HG03520 (cell line): ENCODE results near the gene SHANK2.

Experiments used
- ATAC-seq: cut with Tn5 transposase; IDR thresholded peaks from one replicate; pipeline ENCODE4 v1.9.1; 2021; ENCODE audit warnings: mild to moderate bottlenecking, moderate library complexity; ENCODE audit not compliant: unreplicated experiment

SHANK2 gene

GRCh38 chr11:71252269-71252769 is at the start of gene SHANK2:
SHANK2 (minus strand) TSS chr11:71252577; CDS start chr11:71147326, 105,251 bp downstream.
- ATAC-seq: no peak

- no peak for ATAC-seq
Observed at GRCh38 chr11:71301858-71302533, 49.6 kb upstream of the SHANK2 start.

GRCh38 chr11:71301046-71301857 is 48.9 kb upstream of the SHANK2 start:
- no peak for ATAC-seq

- ATAC-seq: no peak
Observed at GRCh38 chr11:71300187-71300586, 47.8 kb upstream of the SHANK2 start.

- no peak for ATAC-seq
Observed at GRCh38 chr11:71298761-71299181, 46.4 kb upstream of the SHANK2 start.

GRCh38 chr11:71298016-71298550 is 45.7 kb upstream of the SHANK2 start:
- ATAC-seq: no peak

GRCh38 chr11:71294846-71295600 is 42.6 kb upstream of the SHANK2 start:
- no peak for ATAC-seq

GRCh38 chr11:71293961-71294782 is 41.8 kb upstream of the SHANK2 start:
- ATAC-seq: no peak

GRCh38 chr11:71286701-71287643 is 34.6 kb upstream of the SHANK2 start:
- ATAC-seq: no peak

- no peak for ATAC-seq
Observed at GRCh38 chr11:71285111-71285510, 32.7 kb upstream of the SHANK2 start.

- no peak for ATAC-seq
Observed at GRCh38 chr11:71284525-71285092, 32.2 kb upstream of the SHANK2 start.

GRCh38 chr11:71283971-71284441 is 31.6 kb upstream of the SHANK2 start:
- ATAC-seq: no peak

- no peak for ATAC-seq
Observed at GRCh38 chr11:71282581-71283351, 30.4 kb upstream of the SHANK2 start.

- no peak for ATAC-seq
Observed at GRCh38 chr11:71281831-71282230, 29.5 kb upstream of the SHANK2 start.

GRCh38 chr11:71281204-71281603 is 28.8 kb upstream of the SHANK2 start:
- no peak for ATAC-seq

- ATAC-seq: no peak
Observed at GRCh38 chr11:71279916-71280645, 27.7 kb upstream of the SHANK2 start.

- ATAC-seq: no peak
Observed at GRCh38 chr11:71272161-71272560, 19.8 kb upstream of the SHANK2 start.
